GM18907 (cell line): ENCODE results near the gene PDCD7.

Experiments used
- ATAC-seq: cut with Tn5 transposase; IDR thresholded peaks from one replicate; pipeline ENCODE4 v1.9.1; 2021; ENCODE audit warnings: mild to moderate bottlenecking, moderate library complexity; ENCODE audit not compliant: unreplicated experiment

The PDCD7 gene

DNA sequence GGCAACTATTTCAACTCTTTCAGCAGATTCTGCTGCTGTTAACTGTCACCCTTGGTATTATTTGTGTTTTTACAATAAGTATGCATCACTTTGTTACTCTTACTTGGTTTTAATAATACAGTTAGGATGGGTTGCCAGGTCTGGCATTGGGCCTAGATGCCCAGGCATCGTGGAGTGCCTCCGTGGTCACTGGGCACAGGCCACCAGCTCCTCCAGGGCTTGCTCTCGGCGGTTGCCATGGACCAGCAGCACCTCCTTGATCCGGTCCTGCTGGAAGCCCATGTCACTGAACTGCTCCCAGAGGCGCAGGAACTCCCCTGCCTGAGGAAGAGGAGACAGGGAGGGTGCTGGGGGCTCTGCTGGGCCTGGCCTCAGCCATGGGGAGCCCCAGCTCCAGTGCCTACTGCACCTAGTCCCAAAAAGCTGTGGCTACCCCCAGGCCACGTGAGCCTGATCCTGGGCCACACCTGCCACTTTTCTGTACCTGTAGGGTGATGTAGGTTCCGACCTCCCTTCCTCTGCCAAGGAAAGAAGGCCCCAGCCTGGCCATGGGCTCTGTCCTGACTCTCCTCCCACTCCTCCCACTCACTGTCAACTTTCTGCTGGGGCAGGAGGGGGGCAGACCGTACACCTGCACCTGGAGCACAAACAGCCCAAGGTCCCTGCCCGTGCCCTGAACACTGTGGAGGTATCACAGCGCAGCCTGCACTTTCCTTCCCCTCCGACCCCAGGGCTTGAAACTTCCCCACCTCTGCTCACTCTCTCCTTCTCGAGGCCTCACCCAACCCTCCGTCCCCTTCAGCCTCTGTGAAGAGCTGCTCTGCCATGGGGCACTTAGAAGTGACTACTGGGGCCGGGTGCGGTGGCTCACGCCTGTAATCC is 40.5 kb downstream of the PDCD7 start:
- no peak for ATAC-seq

DNA sequence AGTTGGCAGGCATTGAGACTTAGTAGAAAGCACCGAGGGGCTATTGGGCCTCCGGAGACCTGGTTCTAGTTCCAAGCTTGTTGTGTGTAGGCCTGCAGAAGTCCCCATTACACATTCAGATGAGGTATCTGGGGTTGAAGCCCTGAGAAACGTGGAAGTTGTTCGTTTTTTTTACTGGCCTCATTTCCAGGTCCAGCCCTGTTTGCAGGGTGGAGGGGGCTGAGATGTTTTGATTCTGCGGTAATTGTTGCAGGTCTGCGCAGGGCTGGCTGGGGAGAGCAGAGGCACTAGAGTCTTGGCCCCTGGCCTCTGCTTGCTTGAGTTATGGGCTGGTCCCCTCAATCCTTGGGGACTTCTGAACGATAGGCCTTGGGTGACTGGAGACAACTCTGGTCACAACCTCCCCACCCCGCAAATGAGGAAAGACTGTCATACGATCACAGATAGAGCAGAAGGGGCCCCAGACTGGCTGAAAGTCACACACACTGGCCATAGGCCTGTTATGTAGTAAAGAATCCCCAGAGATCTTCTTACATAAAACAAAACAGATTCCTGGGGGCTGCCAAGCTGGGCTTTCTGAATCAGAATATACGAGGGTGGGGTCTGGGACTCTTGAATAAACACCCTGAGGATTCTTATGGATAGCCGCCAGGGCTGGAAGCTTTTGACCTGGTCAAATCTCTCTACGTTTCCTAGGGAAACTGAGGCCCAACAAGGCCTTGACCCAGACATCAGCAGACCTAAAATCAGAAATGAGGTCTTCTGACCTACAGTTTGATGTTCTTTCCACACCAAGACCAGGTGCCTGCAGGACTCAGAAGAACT is 41.5 kb downstream of the PDCD7 start:
- ATAC-seq: no peak

DNA sequence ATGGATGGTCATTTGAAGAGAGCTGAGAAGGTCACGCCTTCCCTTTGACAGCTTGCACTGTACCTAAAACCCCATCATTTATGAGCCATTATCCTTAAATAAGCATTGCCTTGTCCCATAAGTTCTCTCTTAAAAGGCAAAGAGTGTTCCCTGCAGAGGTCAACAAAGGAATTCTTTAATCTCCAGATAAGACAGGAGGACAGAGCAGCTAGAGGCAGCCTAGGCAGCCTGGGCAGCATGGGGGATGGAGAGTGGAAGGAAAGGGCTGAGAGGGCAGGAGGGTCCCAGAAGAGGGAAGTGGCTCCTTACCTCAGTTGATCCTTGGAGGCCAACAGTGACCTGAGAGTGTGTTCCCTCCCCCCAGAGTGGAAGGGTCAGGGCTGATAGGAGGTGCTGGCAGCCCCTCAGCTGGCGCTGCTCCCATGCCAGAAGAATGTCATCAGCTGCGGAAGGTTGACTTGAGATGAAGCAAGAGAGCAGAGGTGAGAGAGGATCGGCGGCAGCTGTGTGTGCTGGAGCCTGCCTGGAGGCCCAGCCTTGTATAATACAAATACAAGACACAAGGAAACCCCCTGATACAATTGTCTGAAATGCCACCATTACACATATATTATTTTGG is 44.3 kb downstream of the PDCD7 start:
- ATAC-seq: no peak

DNA sequence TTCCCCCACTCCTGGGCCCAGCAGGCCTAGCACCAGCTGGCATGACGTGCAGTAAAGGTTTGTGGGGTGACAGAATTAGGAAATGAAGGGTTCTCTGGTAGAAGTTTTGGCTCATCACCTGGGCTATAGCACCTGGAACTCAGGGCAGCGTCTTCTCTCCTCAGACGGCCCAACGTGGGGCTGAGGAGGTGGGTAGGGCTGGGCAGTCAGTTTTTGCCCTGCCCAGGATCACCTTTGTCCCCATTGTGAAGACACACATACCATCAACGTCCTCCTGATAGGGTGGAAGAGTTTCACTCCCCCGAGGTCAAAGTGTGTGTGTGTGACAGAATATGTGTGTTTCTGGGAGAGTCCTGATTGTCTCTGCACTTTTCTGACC is 45.0 kb downstream of the PDCD7 start:
- ATAC-seq: no peak

DNA sequence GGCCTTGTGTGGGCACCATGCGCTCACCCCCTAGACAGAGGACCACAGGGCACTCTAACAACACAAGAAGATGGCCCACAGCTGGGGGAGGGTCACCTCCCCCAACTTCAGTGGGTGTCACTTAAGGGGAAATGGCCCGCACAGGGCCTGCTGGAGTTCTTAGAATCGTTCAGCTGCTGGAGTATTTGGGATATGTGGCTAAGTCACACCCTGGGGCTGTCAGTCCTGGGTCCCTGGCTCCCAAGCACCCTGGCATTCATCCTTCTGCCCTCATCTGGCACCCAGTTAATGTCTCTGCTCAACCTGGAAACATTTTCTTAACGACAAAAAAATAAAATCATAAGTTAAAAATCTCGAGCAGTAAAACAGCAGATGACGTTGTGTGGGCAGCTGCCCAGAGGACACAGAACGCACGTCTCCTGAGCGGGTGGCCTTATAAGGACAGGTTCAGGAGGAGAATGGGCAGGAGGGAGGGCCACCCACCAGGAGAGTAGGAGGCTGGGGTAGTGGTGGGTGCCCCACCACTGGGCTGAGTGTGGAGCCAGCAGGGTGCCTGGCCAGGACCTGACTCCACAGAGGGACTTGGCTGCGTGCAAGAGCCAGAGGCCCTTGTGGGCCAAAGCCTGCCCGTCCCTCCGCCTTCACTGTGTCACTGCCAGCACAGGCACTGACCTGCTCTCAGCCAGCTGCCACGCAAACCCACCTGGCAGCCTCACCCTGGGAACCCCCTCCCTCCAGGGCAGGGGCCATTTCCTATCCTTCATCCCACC is 45.5 kb downstream of the PDCD7 start:
- ATAC-seq: no peak

DNA sequence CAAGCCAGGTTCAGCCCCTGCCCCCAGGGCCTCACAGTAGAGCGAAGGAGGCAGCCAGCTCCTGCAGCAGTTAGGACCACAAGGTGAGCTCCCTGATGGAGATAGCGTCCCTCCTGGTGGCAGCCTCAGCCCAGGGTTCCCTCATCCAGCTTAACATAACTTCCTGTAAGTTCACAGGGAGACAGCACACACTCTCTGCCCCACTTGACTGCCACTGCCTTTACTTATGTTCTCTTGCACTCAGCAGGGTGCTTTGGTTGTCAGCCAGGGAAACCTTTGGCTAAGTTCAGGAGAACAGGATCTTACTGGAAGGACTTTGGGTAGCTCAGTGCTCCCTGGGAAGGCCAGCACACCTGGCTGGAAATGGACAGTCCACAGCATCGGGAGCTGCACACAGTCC is 46.2 kb downstream of the PDCD7 start:
- ATAC-seq: no peak

DNA sequence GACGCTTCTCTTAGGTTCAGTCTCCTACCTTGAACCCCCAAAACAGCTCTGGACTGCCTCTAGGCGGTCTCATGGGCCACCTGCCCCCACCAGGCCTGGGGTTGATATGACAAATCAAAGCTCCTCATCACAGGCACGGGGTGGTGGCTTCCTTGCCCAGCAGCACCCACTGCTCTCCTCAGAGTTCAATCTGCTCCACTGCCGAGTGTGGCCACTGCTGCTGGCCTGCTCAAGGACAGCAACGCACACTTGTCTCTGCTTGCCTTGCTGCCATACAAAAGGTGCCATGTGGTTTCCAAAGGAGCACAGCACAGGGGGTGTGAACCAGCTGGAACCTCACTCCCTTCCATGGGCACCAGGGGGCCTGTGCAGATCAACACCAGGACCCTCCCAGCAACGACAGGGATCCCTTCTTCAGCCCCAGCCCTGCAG is 46.9 kb downstream of the PDCD7 start:
- no peak for ATAC-seq

DNA sequence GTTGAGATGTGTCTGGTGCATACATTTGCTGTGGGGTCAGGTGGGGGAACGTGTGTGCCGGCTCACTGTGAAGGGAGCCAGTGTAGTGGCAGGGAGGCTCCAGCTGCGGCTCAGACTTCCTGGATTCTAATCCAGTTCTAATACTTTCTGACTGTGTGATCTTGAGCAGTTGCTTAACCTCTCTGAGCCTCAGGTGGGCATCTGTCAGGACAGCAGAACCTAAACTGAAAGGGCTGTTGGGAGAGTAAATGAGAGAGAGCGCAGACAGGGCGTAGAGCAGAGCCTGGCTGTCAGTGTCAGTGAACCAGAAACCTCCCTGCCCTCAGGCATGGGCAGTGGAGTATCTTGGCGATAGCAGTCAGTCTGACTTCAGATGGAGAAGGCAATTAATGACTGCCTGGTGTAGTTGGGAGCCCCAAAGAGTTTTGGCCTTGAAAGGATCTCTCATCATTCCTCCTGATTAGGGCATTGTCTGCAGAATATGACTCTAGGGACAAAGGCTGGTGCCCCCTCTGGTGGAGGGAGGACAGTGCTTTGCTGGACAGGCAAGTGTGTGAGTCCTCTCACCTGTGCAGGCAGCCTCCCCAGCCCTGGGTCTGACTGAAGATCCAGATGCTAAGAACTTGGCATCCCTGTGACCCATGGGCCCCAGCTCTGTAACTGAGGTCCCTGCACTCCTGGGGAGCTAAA is 47.5 kb downstream of the PDCD7 start:
- no peak for ATAC-seq

DNA sequence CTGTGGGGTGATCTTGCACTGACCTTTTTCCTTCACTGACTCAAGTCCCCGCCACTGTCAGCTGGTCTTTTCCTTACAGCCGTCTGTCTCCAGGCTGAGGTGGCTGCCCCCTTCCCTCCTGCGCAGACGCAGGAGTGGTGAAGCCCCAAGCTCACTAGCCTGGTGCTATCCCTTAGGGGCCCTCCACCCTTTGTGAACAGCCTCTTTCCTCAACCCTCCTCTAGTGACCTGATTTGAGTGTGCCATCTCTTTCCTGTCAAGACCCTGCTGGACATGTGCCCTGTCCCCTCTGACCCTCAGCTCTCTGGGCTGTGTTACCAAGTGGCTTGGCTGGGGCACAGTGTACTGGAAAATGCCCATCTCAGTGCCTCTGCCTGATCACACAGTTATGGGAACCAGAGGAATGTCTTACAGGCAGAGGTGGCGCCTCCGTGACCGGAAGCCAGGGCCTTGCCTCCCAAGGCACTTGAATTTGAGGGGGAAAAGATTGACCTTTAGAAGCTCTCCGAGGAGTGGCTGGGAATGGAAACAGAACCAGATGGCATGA is 48.3 kb downstream of the PDCD7 start:
- ATAC-seq: no peak

DNA sequence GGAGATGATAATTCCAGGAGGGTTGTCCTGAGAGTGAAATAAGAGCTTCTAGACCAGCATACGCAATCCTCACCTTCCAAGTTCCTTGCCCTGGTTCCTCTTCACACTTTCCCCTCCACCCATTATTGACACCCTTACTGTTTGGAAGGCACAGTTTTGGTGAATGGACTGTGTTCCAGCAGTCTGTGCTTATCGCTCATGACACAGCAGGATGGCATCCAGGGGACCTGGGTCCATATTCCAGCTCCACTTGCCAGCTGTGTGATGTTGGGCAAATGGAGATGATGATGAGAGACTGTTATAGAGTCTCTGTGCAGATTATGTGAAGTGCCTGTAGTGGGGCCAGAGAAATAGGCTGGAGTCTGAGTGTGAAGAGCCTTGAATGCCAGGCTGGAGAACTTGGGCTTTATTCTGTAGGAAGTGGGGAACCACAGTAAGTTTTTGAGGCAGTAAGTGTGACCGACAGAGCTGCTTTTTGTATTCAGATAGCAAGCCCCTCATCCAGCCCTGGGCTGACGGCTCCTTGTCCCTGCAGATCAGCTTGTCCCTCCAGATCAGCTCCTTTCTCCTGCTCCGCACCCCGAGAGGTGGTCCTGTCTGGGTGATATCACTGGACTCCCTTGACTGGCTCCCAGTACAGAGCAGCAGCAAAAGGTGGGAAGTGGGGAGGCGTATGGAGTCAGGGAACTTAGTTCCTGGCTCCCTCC is 49.0 kb downstream of the PDCD7 start:
- ATAC-seq: no peak

DNA sequence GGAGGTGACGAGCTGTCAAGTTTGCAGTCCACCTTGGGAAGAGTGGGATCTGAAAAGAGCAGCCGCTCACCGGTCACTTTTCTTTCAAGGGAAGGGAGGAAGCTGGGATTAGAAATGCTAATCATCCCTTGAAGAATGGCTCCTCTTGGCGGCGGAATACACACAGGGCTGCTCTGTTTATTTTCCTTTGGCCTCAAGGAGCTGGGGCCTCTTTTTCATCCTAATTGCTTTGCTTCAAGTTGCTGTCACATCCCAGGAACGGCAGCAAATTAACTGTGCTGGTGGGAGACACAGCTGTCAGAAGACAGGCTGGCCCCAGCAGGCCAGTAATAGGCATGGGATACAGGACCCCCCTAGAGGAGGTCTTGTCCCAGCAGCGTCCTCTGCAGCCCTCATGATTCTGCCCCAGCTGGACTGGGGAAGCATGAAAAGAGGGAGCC is 50.3 kb downstream of the PDCD7 start:
- no peak for ATAC-seq

DNA sequence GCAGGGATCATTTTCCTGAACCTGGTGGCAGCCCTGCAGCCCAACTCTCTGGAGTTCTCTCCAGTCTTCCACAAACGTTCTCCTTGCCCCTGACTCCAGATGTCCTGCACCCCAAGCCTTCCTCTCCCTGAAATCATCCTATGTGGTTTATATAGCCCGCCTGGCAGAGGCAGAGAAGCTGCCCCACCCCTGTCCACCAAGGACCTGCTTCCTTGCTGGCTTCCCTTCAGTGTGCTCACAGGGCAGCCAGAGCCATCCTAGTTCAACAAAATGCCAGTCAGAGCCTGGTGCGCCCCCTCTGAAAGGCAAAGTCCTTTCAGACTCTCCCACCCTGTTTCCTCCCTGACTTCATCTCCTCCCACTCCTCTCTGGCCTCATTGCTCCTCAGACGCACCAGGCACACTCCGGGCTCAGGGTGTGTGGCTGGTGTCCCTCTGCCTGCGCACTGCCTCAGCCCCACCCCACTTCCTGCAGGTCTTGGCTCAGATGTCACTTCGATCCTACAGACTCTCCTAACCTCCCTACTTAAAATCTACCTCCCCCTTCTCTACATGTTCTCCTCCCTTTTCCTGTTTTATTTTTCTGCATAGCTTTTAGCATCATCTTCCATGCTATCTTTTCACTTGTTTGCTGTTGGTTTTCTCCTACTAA is 51.2 kb downstream of the PDCD7 start:
- no peak for ATAC-seq

DNA sequence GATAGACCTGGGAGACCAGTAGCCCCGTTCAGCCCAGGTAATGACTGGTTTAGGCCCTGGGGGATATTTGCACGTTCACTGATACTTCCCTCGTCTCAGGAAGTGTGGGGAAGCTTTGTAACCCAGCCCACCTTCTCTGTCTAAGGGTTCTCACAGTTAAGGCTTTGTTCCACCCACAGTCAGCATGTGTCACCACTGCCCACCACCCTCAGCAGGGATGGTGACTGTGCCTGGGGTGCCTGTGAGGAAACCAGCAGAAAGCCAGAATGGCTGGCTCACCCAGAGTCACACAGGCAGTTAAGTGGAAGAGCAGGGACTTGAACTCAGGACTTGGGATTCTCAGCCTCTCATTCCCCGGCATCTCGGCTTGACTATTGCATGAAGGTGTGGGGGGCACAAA is 51.9 kb downstream of the PDCD7 start:
- no peak for ATAC-seq

DNA sequence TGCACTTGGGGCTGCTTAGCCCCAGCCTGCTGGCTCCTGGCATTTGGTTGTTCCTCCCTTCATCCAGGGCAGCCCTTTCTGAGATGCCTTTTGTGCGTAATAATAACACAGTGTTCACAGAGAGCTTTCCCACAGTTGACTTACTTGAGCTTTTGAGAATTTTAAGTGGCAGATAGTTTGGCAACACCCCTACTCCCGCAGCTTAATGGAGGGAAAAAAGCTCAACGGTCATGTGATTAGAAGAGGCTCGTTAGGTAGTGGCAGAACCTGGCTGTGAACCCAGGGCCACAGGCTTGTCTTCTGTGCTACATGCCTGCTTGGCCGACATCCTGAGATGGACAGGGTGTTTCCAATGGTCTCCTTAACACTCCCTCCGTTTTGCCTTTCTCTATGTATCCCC is 52.3 kb downstream of the PDCD7 start:
- no peak for ATAC-seq

DNA sequence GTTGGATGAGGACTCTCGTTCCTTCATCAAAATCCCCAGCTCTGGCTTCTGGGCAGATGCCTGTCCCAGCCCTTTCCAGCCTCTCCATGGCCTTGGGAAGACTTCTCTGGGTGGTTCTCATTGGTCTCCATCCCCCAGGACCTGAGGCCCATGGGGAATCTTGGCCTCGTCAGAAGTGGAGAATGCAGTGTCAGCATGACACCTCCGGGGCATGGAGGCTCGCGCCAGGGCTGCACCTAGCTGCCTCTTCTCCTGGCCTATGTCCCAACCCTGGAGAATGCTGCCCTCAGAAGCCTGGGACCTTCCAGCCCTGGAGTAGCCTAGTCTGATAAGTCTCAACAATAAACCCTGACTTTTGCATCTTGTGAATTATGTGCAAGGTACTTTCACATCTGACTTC is 54.0 kb downstream of the PDCD7 start:
- ATAC-seq: no peak

DNA sequence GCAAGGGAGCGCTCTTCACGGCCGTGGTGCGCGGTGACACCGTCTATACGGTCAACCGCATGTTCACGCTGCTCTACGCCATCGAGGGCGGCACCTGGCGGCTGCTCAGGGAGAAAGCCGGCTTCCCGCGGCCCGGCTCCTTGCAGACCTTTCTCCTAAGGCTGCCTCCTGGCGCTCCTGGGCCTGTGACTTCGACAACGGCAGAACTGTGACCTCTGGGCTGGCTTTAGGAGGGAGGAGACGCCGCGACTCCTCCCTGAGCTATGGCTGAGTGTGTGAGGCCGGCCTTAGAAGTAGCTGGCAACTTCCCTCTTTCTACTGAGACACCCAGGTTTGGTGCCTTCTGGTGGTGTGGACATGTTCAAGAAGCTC is 55.6 kb downstream of the PDCD7 start:
- ATAC-seq: no peak

DNA sequence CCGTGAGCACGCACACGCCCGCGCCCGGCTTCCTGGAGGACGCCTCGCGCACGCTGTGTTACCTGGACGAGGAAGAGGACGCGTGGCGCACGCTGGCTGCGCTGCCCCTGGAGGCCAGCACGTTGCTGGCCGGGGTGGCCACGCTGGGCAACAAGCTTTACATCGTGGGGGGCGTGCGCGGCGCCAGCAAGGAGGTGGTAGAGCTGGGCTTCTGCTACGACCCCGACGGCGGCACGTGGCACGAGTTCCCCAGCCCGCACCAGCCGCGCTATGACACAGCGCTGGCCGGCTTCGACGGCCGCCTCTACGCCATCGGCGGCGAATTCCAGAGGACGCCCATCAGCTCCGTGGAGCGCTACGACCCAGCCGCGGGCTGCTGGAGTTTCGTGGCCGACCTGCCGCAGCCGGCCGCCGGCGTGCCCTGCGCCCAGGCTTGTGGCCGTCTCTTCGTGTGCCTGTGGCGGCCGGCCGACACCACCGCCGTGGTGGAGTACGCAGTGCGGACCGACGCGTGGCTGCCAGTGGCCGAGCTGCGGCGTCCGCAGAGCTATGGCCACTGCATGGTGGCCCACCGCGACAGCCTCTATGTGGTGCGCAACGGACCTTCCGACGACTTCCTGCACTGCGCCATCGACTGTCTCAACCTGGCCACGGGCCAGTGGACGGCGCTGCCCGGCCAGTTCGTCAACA is 56.2 kb downstream of the PDCD7 start:
- no peak for ATAC-seq
